NCI-H748 (cell line): ENCODE measurements around the gene COX15.
"Not testable (repeated sequence)": the region's sequence is repeated elsewhere in the genome, so short reads cannot be mapped to it uniquely, and the experiment has no call there.

Experiments
- DNase-seq: peaks from one replicate; lab custom pipeline; 2025; ENCODE audit not compliant: unreplicated experiment; lab: John Stamatoyannopoulos, UW

COX15 gene

GRCh38 chr10:99732033-99732842 is at the start of gene COX15, which contains the start of gene CUTC:
Gene COX15 (minus strand): TSS chr10:99732127. CDS start chr10:99732049, 78 bp downstream.
Gene CUTC (plus strand): TSS chr10:99732234. CDS start chr10:99732349, 115 bp downstream.
- DNase-seq = peak; percentile 96

- DNase-seq = no peak
Observed at GRCh38 chr10:99779335-99779734, 47.4 kb upstream of the COX15 start.

- no peak for DNase-seq
Observed at GRCh38 chr10:99777918-99778714, 46.2 kb upstream of the COX15 start.

GRCh38 chr10:99775850-99776249 is 43.9 kb upstream of the COX15 start:
- DNase-seq = no peak

GRCh38 chr10:99770408-99771045 is 38.6 kb upstream of the COX15 start:
- no peak for DNase-seq

- DNase-seq = no peak
Observed at GRCh38 chr10:99769706-99770105, 37.8 kb upstream of the COX15 start.

- DNase-seq = peak; percentile 7
Observed at GRCh38 chr10:99768556-99768955, 36.6 kb upstream of the COX15 start.

- DNase-seq = no peak
Observed at GRCh38 chr10:99767901-99768300, 36.0 kb upstream of the COX15 start.

GRCh38 chr10:99766302-99766681 is 34.4 kb upstream of the COX15 start:
- no peak for DNase-seq

GRCh38 chr10:99765672-99766301 is 33.9 kb upstream of the COX15 start:
- DNase-seq = no peak

GRCh38 chr10:99761365-99761764 is 29.4 kb upstream of the COX15 start:
- DNase-seq = no peak

- DNase-seq = no peak
Observed at GRCh38 chr10:99760321-99760720, 28.4 kb upstream of the COX15 start.

GRCh38 chr10:99758211-99758891 is 26.4 kb upstream of the COX15 start:
- DNase-seq = no peak

GRCh38 chr10:99756159-99756558 is 24.2 kb upstream of the COX15 start:
- no peak for DNase-seq

GRCh38 chr10:99754670-99755069 is 22.7 kb upstream of the COX15 start:
- DNase-seq = no peak

- DNase-seq = no peak
Observed at GRCh38 chr10:99750641-99751040, 18.7 kb upstream of the COX15 start.

- no peak for DNase-seq
Observed at GRCh38 chr10:99748823-99749451, 17.0 kb upstream of the COX15 start.

GRCh38 chr10:99746166-99746565 is 14.2 kb upstream of the COX15 start:
- DNase-seq = not testable (repeated sequence)

GRCh38 chr10:99743841-99744240 is 11.9 kb upstream of the COX15 start:
- no peak for DNase-seq

GRCh38 chr10:99742701-99743100 is 10.8 kb upstream of the COX15 start:
- no peak for DNase-seq
